Measurements from ENCODE around the gene MGME1.

DNA sequence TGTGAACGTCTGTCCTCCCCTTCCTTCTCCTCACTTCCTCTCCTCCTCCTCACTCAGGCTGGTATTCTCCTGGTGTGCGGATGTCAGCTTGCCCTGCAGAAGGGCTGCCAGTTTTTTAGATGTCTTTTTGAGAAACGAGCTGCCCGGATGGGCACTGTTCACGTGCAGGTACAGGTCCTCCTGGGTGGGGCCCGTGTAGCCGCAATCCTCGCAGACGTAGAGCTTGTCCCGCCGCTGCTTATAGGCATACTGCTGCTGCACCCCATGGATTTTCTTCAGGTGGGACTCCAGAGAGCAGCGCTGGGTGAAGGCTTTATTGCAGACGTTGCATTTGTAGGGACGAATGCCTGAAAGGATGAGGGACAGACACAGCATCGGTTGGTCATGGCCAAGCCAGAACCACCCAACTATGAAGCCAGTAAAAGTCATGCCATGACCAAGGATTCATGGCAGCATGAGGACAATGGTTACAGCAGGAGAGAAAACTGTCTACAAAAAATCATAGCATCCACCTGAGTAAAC, 55.8 kb downstream of the MGME1 start:
- no peak for TF ChIP-seq ZNF274 (IDR thresholded peaks at IDR 0.05; ENCODE audit: low read depth, low read length)
- TF ChIP-seq YY1 (IDR thresholded peaks at IDR 0.05; ENCODE audit: insufficient read depth, insufficient read length): no peak
- TF ChIP-seq SUZ12 (IDR thresholded peaks at IDR 0.05; ENCODE audit: extremely low read depth, insufficient read depth, insufficient read length): no peak

Measured in NT2/D1 (cell line).